ENCODE data around the gene IMMP2L. TPM values are rescaled to one million over a fixed set of nuclear protein-coding genes. Genes with fewer than 3 reads are reported as not detected.
"Not testable (repeated sequence)": the region's sequence is repeated elsewhere in the genome, so short reads cannot be mapped to it uniquely, and the experiment has no call there.

The IMMP2L gene
- total RNA-seq, 4 donors from 2014 or later: 13.5 to 23.7 (median 18.3) TPM

DNA sequence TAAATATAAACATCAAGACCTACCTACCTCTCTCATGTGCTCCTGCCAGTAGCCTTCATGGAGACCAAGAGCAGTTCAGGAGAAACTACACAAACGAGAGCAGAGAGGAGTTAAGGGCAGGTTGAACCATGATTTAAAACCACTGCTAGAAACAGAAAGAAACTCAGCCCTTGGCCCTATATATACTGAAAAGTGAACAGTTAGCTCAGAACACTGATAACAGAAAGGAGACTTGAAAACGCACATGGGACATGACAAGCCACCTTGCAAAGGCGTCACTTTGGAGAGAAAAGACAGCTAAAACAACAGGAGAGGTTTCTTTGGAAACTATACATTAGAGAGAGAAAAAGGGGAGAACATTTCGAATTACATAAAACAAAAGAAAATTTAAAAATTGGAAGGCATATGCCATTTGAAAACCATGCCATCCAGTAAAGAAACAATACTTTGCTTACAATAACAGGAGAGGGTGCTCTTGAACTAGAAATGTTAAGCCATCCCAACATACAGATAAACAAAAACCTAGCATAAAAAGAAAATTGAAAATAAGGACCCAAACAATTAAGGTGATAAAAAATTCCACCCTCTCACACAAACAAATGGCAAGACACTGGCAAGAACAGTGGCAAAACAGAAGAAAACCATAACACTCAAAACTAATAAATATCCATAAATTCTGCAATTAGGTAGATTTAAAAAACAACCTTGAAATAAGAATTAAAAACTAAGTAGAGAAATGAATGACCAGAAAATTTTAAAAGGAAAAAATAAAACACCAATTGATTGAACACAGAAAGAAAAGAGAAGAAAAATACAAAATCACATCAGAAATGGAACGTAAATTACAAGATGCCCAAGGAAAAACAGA lies 232.7 kb downstream of the IMMP2L start:
- no peaks in the 10 kb centered on the region for H3K27me3 ChIP-seq
- TF ChIP-seq, protein P1, sequence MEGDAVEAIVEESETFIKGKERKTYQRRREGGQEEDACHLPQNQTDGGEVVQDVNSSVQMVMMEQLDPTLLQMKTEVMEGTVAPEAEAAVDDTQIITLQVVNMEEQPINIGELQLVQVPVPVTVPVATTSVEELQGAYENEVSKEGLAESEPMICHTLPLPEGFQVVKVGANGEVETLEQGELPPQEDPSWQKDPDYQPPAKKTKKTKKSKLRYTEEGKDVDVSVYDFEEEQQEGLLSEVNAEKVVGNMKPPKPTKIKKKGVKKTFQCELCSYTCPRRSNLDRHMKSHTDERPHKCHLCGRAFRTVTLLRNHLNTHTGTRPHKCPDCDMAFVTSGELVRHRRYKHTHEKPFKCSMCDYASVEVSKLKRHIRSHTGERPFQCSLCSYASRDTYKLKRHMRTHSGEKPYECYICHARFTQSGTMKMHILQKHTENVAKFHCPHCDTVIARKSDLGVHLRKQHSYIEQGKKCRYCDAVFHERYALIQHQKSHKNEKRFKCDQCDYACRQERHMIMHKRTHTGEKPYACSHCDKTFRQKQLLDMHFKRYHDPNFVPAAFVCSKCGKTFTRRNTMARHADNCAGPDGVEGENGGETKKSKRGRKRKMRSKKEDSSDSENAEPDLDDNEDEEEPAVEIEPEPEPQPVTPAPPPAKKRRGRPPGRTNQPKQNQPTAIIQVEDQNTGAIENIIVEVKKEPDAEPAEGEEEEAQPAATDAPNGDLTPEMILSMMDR (IDR thresholded peaks at IDR 0.05): no peak
- TF ChIP-seq POLR2A (IDR thresholded peaks at IDR 0.05) (no peak), EP300 (IDR thresholded peaks at IDR 0.05) (no peak)
- H3K4me3 ChIP-seq: no peak overlapping the region
- peaks cover 0 to 9% (median 0%) of the 10 kb centered on the region in 3 donors for H3K36me3 ChIP-seq
- WGBS, 2 donors: 86 to 88% methylated on average over 5 of the region's 5 CpGs
- no peaks in the 10 kb centered on the region for H3K4me1 ChIP-seq
- peaks cover 0 to 20% (median 1%) of the 10 kb centered on the region in 4 donors for H3K9me3 ChIP-seq
- no peak overlapping the region for H3K27ac ChIP-seq
- DNase-seq (ENCODE audit: low spot score in 2 of 2): no peak

DNA sequence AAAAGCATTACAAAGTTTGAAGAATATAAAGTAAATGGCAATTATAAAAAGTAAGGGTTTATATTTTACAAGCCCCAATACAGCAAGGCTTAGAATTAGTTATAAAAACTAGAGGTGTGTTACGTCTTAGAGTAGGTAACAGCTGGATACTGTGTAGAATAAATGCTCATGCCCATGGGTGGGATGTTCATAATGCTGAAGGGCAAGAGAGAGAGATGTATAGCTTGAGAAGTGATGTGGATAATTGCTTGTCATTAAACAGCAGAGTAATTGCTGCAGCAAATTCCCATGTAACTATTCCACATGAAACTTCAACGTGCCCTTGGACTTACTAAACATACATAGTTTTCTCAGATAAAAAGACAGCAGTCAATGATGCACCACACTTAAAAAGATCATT lies 233.8 kb downstream of the IMMP2L start:
- peaks cover 0 to 7% (median 0%) of the 10 kb centered on the region in 3 donors for H3K36me3 ChIP-seq
- peaks cover 0 to 20% (median 1%) of the 10 kb centered on the region in 4 donors for H3K9me3 ChIP-seq
- H3K27ac ChIP-seq: no peak overlapping the region
- no peaks in the 10 kb centered on the region for H3K27me3 ChIP-seq
- 74 to 82% methylated on average over 2 of the region's 2 CpGs for WGBS, 2 donors
- no peak for TF ChIP-seq POLR2A (IDR thresholded peaks at IDR 0.05)
- no peak for TF ChIP-seq EP300 (IDR thresholded peaks at IDR 0.05)
- TF ChIP-seq, protein P1 (IDR thresholded peaks at IDR 0.05): no peak
- DNase-seq (ENCODE audit: low spot score in 2 of 2): no peak
- no peak overlapping the region for H3K4me3 ChIP-seq
- H3K4me1 ChIP-seq: no peaks in the 10 kb centered on the region

- H3K27ac ChIP-seq: no peak overlapping the region
- TF ChIP-seq, protein P1 (IDR thresholded peaks at IDR 0.05): no peak
- TF ChIP-seq EP300 (IDR thresholded peaks at IDR 0.05) (no peak), POLR2A (IDR thresholded peaks at IDR 0.05) (no peak)
Observed at GRCh38 chr7:111324776-111325175, 237.5 kb downstream of the IMMP2L start.

DNA sequence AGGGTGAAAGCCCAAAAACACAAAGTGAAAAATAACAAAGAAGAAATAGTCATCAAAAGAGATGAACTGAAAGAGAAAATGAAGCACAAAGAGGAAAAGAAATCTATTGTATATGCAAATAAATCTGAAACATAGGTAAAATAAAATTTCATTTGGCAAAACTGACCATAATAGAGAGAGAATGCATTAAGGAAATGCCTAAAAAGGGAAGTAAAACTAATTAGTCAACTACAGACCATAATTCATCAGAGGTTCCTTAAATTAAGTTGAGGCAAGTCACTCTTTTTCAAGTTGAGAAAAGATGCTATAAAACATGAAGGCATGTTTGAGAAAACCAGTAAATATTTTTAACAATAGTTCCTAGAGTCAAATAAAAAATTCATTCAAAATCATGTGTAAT lies 238.1 kb downstream of the IMMP2L start:
- Histone ChIP-seq H3K9me3 (no peaks in the 10 kb centered on the region), H3K36me3 (no peaks in the 10 kb centered on the region), H3K27me3 (no peaks in the 10 kb centered on the region), H3K4me3 (no peak overlapping the region), H3K27ac (no peak overlapping the region), H3K4me1 (no peaks in the 10 kb centered on the region)
- TF ChIP-seq POLR2A (IDR thresholded peaks at IDR 0.05) (no peak), EP300 (IDR thresholded peaks at IDR 0.05) (no peak)
- TF ChIP-seq, protein P1 (IDR thresholded peaks at IDR 0.05): no peak
- no peak for DNase-seq (ENCODE audit: low spot score in 2 of 2)

More at GRCh38 chr7:111324776-111325175, 237.5 kb downstream of the IMMP2L start:
- no peaks in the 10 kb centered on the region for H3K9me3 ChIP-seq
- no peaks in the 10 kb centered on the region for H3K4me1 ChIP-seq
- H3K36me3 ChIP-seq: no peaks in the 10 kb centered on the region
- no peak overlapping the region for H3K4me3 ChIP-seq
- no peak for DNase-seq (ENCODE audit: low spot score in 2 of 2)
- no peaks in the 10 kb centered on the region for H3K27me3 ChIP-seq

DNA sequence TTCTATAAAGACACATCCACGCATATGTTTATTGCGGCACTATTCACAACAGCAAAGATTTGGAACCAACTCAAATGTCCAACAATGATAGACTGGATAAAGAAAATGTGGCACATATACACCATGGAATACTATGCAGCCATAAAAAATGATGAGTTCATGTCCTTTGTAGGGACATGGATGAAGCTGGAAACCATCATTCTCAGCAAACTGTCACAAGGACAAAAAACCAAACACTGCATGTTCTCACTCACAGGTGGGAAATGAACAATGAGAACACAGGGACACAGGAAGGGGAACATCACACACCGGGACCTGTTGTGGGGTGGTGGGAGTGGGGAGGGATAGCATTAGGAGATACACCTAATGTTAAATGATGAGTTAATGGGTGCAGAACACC lies 238.6 kb downstream of the IMMP2L start:
- H3K27me3 ChIP-seq; H3K4me1 ChIP-seq; DNase-seq (ENCODE audit: low spot score in 2 of 2); H3K36me3 ChIP-seq; H3K4me3 ChIP-seq; H3K27ac ChIP-seq; H3K9me3 ChIP-seq: not testable (repeated sequence)
- 98 to 100% methylated on average over 3 of the region's 3 CpGs for WGBS, 2 donors
